CD4-positive, alpha-beta T cell treated with Interleukin-2 at 100 ng/mL for 4 hours (primary cell): ENCODE data around the gene B4GALNT3.
"Not testable (repeated sequence)": the region's sequence is repeated elsewhere in the genome, so short reads cannot be mapped to it uniquely, and the experiment has no call there.

Source experiments
- DNase-seq: peaks from one replicate; pipeline ENCODE4 v3.0.0-alpha.2; 2020; ENCODE audit warnings: low spot score

The B4GALNT3 gene

DNA sequence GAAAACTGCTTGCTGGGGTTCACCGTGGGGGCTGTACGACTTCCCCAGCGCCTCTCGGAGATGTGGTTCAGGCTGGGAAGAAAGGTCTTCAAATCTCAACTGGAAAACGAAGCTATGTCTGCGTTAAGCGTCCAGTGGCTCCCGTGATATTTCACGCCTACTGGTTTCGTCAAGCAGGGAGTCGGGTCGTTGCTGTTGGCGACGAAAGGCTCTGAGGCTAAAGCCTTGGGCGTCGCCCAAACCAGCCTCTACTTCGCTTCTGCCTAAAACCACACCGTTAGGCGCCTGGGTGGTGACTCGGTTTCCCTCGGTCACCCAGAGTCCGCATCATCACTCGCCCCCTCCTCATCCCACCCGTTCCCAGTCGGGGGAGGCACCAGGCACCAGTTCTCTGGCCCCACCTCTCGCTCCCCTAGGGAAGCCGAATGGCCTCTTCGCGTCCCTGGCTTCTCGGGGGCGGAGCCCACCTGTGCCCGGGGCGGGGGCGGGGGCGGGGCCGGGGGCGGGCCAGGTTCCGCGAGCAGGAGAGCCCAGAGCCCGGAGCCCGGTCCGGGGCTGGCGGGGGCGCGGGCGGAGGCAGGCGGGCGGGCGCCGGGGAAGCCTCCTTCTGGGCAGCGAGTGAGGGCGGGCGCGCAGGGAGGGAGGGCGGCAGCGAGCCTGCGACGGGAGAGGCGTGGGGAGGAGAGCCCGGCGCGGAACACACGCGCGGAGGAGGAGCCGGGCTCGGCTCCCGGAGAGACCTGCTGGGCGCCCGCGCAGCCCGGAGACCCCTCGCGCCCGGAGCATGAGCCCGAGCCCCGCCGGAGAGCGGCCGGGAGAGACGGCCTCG is at the start of gene B4GALNT3:
Gene B4GALNT3, plus strand, starts transcription at position 510 of the 829 bp plus-strand sequence. CDS start 438 bp downstream, outside the sequence.
- peak; percentile 37 for DNase-seq

DNA sequence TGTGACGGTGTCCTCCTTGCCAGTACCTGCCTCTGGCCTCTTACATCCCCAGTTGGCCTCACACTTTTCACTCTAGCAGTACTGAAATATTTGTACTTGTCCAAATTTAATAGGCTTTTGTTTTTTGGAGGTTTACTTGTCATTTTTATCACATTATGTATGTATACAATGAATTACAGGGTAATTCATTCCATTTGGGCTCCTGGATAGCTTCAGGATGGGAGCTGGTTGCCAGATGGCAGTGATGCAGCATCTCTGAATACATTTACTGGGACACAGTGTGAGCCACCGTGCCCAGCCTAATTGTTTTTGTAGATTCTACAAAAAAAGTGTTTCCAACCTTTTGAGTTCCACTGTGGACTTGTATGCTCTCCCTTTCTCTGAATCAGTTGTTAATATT is 44.9 kb upstream of the B4GALNT3 start:
- DNase-seq = no peak

DNA sequence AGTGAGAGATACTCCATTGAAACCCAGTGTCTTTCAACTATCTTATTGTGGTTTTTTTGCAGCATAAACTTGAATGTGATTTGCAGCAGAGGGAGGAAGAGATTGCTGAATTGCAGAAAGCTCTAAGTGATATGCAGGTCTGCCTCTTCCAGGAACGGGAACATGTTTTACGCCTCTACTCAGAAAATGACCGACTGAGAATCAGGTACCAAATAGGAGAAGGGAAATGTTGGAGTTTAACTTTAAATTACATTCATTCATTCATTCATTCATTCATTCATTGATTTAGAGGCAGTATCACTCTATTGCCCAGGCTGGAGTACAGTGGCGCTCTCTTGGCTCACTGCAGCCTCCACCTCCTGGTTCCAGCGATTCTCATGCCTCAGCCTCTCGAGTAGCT is 41.3 kb upstream of the B4GALNT3 start:
- DNase-seq = no peak

DNA sequence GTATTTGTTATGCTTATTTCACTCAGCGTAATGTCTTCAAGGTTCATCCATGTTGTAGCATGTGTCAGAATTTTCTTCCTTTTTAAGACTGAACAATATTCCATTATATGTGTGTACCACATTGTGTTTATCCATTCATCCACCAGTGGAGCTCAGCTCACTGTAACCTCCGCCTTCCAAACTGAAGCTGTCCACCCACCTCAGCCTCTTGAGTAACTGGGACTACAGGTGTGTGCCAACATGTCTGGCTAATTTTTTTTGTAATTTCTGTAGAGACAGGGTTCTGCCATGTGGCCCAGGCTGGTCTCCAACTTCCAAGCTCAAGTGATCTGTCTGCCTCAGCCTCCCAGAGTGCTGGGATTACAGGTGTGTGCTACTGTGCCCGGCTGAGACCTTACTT is 37.2 kb upstream of the B4GALNT3 start:
- no peak for DNase-seq

DNA sequence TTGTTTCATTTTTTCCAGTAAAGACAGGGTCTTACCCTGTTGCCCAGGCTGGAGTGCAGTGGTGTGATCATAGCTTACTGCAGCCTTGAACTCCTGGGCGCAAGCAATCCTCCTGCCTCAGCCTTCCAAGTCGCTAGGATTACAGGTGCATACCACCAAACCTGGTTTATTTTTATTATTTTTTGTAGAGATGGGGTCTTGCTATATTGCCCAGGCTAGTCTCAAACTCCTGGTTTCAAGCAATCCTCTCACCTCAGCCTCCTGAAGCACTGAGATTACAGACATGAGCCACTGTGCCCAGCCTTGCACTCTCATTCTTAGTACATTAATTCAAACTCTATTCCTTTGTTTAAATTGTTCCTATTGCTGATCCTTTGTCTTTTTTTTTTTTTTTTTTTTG is 24.0 kb upstream of the B4GALNT3 start:
- not testable (repeated sequence) for DNase-seq

DNA sequence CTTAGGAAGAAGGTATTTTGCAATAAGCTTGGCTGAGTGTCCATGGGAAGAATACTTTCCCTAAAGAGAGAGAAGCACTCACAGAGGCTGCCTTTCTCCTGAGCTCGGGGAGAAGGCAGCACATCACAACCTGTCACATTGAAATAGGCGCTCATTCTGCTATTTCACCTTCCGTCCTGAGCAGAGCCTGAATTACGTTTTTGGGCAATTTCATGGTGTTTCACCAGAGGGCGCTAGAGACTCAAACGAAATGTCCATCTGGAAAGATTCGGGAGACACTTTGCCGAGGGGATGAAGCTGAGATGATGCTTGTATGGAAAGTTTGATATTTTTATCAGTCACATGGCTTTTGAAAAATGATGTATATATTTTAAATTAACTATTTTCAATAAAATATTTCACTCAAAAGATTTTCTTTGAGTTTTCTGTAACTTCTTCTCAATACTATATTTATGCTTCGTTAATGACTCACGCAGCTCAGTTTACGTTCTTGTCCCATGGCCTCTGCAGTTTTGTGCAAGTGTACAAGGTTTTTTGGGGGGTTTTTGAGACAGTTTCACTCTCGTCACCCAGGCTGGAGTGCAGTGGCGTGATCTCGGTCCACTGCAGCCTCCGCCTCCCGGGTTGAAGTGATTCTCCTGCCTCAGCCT is 17.4 kb upstream of the B4GALNT3 start:
- DNase-seq = peak; percentile 56

DNA sequence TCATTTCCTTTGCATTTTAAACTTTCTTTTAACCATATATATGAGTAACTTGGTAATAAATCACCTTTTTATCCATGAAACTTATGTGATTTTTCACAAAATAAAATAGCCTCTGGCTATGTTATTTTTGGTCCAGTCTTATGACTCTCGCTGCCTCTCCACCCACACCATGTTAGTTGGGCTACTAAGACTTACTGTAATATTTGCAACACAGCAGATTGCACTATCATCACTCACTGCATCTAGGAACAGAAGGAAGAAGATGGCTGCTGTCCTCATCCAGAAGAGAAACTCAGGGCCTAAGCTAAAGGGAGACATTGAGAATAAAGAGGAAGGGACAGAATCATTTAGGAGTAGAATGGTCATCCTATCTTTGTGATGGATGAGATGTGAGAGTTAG is 12.6 kb upstream of the B4GALNT3 start:
- DNase-seq = no peak

DNA sequence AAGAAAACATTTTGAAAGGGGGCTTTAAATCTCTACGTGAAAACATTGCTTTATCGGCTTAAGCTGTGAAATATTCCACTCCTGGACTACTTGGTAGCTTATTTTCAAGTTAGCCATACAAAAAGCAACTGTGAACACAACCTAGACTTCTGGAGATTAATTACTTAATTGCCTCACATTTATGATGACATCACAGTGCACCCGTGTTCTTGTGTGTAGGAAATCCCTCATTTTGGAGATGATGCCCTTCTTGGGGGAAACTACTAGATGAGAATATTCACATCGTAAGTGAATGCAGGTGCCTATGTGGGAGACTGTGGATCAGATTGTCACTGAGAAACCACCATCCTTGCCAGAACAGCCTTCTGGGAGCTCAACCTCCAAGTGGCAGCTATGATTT is 10.5 kb upstream of the B4GALNT3 start:
- DNase-seq = no peak

DNA sequence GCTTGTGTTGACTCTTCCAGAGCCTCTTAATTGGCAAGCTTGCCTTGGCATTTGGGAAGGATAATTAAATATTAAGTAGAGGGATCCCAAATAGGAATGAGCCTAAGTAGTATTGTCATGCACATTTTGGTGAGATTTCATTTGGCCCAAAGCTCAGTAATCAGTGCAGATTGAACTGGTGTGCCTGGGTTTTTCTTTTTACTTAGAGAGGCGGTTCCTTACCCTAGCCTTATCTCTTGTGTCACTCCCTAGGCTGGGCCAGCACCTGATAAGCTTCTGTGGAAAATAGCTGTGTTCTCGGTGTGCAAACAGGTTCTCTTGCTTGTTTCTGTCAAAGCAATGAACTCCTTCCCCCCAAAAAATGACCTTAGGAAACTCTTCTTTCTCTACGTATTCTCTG is 9.3 kb upstream of the B4GALNT3 start:
- DNase-seq = no peak

DNA sequence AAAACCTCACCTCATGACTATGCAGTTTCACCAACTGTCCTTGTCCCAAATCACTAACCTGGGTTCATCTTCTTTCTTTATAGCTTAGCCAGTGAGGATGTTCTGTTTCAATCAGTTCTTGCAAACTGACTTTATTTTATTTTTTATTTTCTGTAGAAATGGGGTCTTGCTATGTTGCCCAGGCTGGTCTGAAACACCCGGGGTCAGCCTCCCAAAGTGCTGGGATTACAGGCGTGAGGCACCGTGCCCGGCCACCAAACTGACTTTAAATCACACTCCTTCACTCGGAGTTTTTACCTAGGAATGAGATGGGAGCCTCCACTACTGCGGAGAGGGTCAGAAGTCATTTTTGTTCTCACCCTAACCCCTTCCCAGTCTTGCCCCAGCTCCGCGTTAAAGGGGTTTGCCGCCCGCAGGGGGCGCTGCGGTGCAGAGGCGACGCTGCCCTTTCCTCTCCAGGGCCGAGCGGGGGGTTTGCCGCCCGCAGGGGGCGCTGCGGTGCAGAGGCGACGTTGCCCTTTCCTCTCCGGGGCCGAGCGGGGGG is 7.0 kb upstream of the B4GALNT3 start:
- DNase-seq = peak; percentile 35

DNA sequence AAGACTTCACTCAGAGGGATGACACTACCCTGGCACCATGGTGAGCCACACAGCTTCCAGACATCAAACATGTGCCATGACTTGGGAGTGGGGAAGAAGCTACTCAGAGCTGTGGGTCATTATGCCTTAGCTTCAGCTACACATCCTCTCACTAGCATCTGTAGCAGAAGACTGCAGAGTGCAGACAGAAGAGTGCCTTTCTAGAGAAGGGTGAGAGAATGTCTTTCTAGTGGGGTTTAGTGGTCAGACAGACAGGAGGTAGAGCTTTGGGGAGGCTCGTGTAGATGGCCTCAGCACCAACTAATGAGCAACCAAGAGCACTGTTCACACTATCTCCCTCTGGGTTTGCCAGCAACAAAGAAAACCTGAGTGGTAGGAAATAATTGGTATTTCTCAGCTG is 4.9 kb upstream of the B4GALNT3 start:
- DNase-seq = no peak

DNA sequence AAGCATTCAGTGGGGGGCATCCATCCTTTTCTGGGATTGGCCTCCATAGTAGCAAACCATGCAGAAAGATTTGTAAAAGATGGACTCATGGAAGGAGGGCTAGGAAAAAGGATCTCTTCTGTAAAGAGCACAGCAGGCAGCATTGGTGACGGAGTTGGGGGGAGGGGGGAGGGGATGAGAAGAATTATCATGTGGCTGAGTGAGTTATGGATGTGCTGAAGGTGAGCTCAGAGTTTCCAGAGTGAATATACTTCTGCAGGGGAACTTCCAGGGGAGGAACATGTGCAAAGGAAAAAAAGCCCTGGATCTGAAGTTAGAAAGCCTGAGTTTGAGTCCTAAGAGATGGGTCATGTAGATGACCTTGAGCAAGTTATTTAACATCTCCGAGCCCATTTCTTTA is 3.9 kb upstream of the B4GALNT3 start:
- DNase-seq = no peak

DNA sequence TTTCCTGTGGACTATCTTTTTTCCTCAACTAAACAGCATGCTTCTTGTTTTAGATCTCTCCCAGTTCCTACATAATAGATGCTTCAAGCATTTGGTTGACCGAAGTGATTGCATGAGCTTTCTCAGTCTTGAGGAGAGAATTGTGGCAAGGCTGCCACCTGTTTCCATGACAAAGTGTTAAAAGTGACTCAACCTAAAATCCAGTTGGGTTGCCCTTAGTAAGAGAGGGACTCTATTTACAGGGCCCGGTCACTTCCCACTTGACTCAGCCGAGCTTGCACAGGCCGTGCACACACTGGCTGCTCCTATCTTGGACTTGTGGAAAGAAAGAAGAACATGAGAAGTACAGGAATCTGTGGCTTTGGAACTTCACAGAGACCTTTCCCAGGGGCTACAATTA is 2.1 kb upstream of the B4GALNT3 start:
- DNase-seq = no peak

DNA sequence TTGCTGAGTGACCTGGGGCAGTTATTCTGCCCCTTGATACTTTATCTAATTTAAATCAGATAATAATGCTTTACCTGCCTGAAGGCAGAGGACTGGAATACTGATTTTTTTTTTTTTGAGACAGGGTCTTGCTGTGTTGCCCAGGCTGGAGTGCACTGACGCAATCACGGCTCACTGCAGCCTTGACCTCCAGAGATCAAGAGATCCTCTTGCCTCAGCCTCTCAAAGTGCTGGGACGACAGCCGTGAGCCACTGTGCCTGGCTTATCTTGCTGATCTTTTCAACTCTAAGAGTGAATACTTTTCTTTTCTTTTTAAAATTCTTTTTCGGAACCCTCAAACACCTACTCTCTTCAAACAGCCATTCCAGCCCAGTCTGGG is 699 bp upstream of the B4GALNT3 start:
- no peak for DNase-seq

DNA sequence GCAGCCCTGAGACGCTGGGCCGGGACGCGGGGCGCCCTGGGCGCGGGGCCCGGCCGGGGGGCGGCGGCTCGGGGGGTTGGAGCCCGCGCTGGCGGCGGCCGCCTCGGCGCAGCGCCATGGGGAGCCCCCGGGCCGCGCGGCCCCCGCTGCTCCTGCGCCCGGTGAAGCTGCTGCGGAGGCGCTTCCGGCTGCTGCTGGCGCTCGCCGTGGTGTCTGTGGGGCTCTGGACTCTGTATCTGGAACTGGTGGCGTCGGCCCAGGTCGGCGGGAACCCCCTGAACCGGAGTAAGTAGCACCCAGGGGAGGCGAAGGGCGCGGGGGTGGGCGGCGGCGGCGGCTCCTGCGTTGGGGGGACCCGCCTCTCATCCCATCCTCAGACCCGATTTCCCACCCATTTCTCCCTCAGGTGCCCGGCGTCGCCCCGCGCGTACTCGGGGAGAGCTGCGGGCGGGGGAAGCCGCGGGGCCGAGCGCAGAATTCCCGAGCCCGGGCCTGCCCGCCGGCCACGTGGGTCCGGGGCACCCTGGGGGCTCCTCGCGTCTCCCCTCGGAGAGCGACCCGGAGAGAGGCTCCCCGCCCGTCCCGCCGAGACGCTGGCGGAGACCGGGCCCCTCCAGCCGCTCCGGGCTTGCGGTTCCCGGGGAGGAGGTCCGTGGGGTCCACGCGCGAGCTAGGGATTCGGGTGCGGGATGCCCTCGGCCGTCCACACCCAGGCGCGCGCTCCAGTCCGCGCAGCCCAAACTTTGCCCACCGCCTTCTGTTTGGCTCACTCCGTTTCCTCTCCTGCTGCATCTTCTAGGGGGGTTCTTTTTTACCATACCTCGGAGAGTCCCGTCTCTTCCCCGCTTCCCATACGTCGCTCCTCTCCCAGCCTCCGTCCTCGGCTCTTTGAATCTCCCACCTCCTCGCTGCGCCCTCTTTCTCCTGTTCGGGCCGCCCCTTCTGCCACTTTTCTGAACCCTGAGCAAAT is 807 bp downstream of the B4GALNT3 start:
- DNase-seq = no peak

DNA sequence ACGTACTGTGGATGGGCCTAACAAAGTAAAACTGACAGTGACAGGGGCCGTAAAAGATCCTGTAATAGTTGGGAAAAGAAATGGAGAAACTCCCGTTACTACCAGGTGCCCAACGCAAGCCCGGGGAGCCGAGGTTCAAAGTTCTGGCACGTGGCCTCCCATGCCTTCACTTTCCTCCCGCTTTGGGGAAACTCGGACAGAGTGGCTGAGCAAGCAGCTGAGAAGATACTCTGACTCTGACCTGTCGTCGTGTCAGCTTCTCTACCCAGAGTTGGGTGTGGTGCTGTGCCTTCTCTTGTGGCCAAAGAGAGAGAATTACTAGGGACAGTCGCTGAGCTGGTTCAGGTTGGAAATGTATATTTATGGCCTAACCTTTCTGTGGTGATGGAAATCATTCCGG is 1.7 kb downstream of the B4GALNT3 start:
- no peak for DNase-seq

DNA sequence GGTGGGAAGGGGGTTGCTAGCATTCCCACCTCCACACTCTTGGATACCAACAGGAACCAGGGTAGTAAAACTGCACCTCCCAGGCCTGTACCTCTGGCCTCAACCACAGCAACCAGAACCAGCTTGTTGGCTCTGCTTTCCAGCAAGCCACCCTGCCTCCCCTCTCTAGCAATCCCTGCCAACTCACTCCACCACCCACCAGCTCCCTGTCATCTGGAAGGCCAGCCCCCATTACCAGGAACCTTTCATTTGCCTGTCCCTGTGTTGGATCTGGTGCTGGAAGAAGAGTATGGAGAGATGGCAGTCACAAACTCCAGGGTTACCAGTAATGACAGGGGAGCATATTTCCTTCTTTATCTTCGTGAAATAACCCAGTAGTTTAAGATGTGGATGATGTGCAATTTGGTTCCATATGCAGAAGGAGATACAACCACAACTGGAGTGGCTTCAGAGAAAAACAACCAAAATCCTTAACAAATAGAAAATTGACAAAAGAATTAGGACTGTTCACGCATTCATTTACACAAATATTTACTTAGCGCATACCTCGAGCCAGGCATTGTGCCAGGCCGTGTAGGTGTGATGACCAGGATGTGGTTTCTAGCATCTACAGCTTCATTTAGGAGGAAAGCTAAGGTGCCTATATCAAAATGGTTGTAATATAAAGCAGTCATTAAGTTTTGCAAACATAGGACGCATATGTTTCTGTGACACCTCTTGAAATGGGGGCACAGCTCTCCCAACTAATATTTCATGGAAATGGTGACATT is 3.4 kb downstream of the B4GALNT3 start:
- no peak for DNase-seq

DNA sequence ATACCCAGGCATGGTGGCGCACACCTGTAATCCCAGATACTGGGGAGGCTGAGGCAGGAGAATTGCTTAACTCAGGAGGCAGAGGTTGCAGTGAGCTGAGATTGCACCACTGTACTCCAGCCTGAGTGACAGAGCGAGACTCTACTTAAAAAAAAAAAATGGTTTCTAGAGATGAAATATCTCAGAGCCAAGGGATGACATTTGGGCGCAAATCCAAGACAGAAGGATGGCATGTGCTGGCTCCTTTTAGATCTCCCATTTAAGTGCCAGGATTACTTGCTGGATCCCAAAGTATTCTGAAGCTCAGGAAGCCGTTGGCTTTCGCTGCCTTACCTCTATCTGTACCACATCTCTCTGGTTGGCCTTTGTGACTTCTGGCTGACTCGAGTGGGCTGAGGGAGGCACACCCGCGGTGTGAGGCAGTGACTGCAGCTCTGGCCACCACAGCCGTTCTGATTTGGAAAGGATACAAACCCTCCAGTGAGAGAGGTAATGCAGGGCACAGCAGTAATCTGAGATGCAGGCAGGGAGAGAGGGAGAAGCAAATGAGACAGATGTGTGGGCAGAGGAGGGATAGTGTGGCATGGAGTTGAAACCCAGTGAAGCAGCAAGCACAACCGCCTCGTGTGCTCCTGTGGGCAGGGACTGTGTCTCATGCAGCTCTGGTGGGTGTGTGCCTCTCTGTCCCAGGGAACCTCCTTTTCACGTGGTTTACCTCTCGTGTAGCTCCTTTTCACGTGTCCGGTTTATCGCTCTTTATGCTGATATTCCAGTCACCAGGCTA is 4.9 kb downstream of the B4GALNT3 start:
- DNase-seq = no peak

DNA sequence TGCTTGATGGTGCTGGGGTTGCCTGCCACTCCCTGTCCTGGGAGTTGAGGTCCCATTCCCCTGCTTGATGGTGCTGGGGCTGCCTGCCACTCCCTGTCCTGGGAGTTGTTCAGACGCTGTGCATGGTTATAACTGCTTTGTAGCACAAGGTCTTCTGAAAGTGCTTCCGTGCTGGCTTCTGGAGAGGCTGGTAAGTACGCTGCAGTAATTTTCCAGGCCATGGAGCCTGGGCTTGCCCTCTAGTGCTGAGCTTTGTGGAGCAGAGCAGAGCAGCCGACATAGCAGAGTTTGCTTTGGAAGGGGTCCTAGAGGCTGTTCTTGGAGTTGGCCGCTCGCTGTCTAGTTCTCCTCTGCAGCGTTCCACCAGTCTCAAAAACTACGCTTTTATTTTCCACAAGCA is 6.3 kb downstream of the B4GALNT3 start:
- DNase-seq = no peak

DNA sequence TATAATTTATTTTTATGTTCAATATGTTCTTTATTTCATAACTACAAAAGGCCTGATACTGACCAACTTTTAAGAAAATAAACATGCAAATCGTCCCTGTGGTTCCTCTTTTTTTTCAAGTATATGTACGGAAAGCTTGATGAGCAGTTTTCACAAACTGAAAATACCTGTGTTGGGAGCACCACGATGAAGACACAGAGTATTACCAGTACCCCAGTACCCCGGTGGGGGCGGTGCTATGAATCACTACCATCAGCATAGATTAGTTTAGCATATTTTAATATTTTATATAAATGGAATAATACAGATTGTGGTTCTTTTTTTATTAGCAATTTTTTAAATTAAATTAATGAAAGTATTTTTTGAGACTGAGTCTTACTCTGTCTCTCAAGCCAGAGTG is 7.0 kb downstream of the B4GALNT3 start:
- no peak for DNase-seq

DNA sequence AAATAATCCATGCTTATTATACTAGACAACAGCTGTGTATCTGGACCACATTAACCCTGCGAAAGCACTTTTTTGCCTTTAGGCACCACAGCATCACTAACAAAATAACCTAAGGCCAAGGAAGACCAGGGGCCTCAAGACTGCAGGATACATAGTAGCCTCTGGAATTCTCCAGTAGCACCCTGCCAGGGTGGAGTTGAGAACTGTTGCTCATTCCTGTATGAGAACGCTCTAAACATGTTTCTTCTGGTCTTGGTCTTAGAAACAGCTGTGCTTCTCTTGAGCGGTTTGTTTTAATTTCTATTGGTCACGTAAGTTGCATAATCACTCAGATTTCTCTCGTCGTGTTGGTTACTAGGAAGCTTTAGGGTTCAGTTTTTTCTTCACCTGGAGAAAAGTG is 7.9 kb downstream of the B4GALNT3 start:
- DNase-seq = no peak
